HCT116 (cell line): ENCODE results near the gene BAD. TPM values are rescaled to one million over a fixed set of nuclear protein-coding genes. Genes with fewer than 3 reads are reported as not detected.

ENCODE experiments used
- ATAC-seq: fragments of 200-7000 bp; cut with Tn5 transposase; 2 replicates; pipeline ENCODE4 v1.9.1; 2020; ENCODE audit warnings: mild to moderate bottlenecking, moderate library complexity
- BruUV-seq: library from RNA; stranded (reverse); fragments of 400-500 nt; replicated peaks from 2 replicates; lab custom pipeline; 2021; lab: Mats Ljungman, UMichigan
- CTCF ChIA-PET: fragments of 300-600 bp; sonication (Branson Sonifier 250); formaldehyde crosslinking; loops from one replicate; lab custom pipeline; 2021; ENCODE audit warnings: antibody characterized with exemption; lab: Charles Lee
- POLR2A ChIA-PET: fragments of 300-600, 350-600 bp; sonication (Branson Sonifier 250); formaldehyde crosslinking; loops from one replicate; lab custom pipeline; 2021; ENCODE audit warnings: antibody characterized with exemption; lab: Charles Lee
- RAD21 ChIA-PET, 2 experiments: fragments of 300-600 bp; sonication (Branson Sonifier 250); formaldehyde crosslinking; loops; one replicate each; lab custom pipeline; 2023; ENCODE audit warnings: low total read pairs in 2 of 2; ENCODE audit not compliant: uncharacterized antibody in 2 of 2, unreplicated experiment in 2 of 2, low non-redundant PET in 1 of 2; lab: Charles Lee
- DNase-seq: peaks from one replicate; pipeline ENCODE4 v3.0.0-alpha.2; 2010; ENCODE audit warnings: low read depth, low spot score
- H2AFZ ChIP-seq: fragments of 200-600 bp; shearing (Covaris generic), sonication (generic); 2 replicates; pipeline ENCODE4 v1.6.1; 2017; ENCODE audit warnings: low read depth, mixed run types, mixed read lengths, antibody characterized with exemption, low read length; ENCODE audit not compliant: poor library complexity, severe bottlenecking
- H3K27ac ChIP-seq: 2 replicates; pipeline ENCODE4 v1.5.1; 2012; ENCODE audit warnings: low read depth, low read length
- H3K27me3 ChIP-seq: fragments of 200-600 bp; sonication (generic); 2 replicates; pipeline ENCODE4 v1.6.1; 2016; ENCODE audit warnings: mixed run types, low read length, mixed read lengths; ENCODE audit not compliant: insufficient read depth
- H3K36me3 ChIP-seq, 2 experiments: fragments of 200-500 bp in 1 of 2; fragments of 200-600 bp in 1 of 2; sonication (Bioruptor generic) in 1 of 2; sonication (generic) in 1 of 2; 2 replicates each; pipeline versions ENCODE4 v1.5.1 to v1.6.1; 2014 to 2016; ENCODE audit warnings: low read length in 2 of 2, inconsistent platforms in 1 of 2, mixed read lengths in 1 of 2, mixed run types in 1 of 2; ENCODE audit not compliant: insufficient read depth in 2 of 2, control insufficient read depth in 1 of 2
- H3K4me1 ChIP-seq, 2 experiments: fragments of 200-600 bp in 1 of 2; sonication (generic) in 1 of 2; 2 replicates each; pipeline versions ENCODE4 v1.5.1 to v1.6.1; 2012 to 2017; ENCODE audit warnings: low read length in 2 of 2, inconsistent platforms in 1 of 2, mild to moderate bottlenecking in 1 of 2, mixed read lengths in 1 of 2, mixed run types in 1 of 2, moderate library complexity in 1 of 2; ENCODE audit not compliant: insufficient read depth in 2 of 2, control insufficient read depth in 1 of 2
- H3K4me2 ChIP-seq: fragments of 200-600 bp; sonication (generic); 2 replicates; pipeline ENCODE4 v1.6.1; 2017; ENCODE audit warnings: mixed run types, low read length, mixed read lengths
- H3K4me3 ChIP-seq, 2 experiments: fragments of 200-600 bp in 1 of 2; sonication (generic) in 1 of 2; replicated peaks in 1 of 2; 2 replicates each; pipeline ENCODE4 v1.5.1; 2011 to 2016; ENCODE audit warnings: low read length in 2 of 2, control low read depth in 1 of 2, low read depth in 1 of 2, mild to moderate bottlenecking in 1 of 2, mixed read lengths in 1 of 2, mixed run types in 1 of 2
- H3K79me2 ChIP-seq: fragments of 200-600 bp; sonication (generic); 2 replicates; pipeline ENCODE4 v1.6.1; 2017; ENCODE audit warnings: mild to moderate bottlenecking, mixed run types, low read length, moderate library complexity, mixed read lengths; ENCODE audit not compliant: insufficient read depth
- H3K9ac ChIP-seq: fragments of 200-600 bp; sonication (generic); 2 replicates; pipeline ENCODE4 v1.6.1; 2016; ENCODE audit warnings: low read length, mixed read lengths
- H3K9me2 ChIP-seq: fragments of 200-600 bp; sonication (generic), shearing (Covaris generic); 2 replicates; pipeline ENCODE4 v1.6.1; 2017; ENCODE audit warnings: mixed run types, mild to moderate bottlenecking, moderate library complexity; ENCODE audit not compliant: insufficient read depth
- H3K9me3 ChIP-seq, 2 experiments: fragments of 200-500 bp in 1 of 2; fragments of 200-600 bp in 1 of 2; sonication (Bioruptor generic) in 1 of 2; sonication (generic) in 1 of 2; 2 replicates each; pipeline ENCODE4 v1.6.1; 2014 to 2017; ENCODE audit warnings: low read length in 2 of 2, mixed read lengths in 2 of 2, inconsistent platforms in 1 of 2, low read depth in 1 of 2, mild to moderate bottlenecking in 1 of 2, mixed run types in 1 of 2, moderate library complexity in 1 of 2; ENCODE audit not compliant: control insufficient read depth in 1 of 2, insufficient read depth in 1 of 2
- H4K20me1 ChIP-seq: fragments of 200-600 bp; sonication (generic), shearing (Covaris generic); 2 replicates; pipeline ENCODE4 v1.6.1; 2017; ENCODE audit warnings: mixed run types, mild to moderate bottlenecking, moderate library complexity; ENCODE audit not compliant: insufficient read depth
- ATF3 ChIP-seq: IDR thresholded peaks from 2 replicates; pipeline ENCODE4 v1.6.1; 2012
- CBX3 ChIP-seq: IDR thresholded peaks from 2 replicates; pipeline ENCODE4 v1.6.1; 2012; ENCODE audit warnings: low read depth
- EZH2 ChIP-seq: fragments of 200-600 bp; sonication (generic); IDR thresholded peaks from 2 replicates; pipeline ENCODE4 v1.6.1; 2017; ENCODE audit warnings: antibody characterized with exemption, mixed run types
- EZH2phosphoT487 ChIP-seq: fragments of 200-600 bp; IDR thresholded peaks from 2 replicates; pipeline ENCODE4 v1.6.1; 2018; ENCODE audit warnings: antibody characterized with exemption, borderline replicate concordance
- JUND ChIP-seq: IDR thresholded peaks from 2 replicates; pipeline ENCODE4 v1.6.1; 2012
- MAX ChIP-seq: IDR thresholded peaks from 2 replicates; pipeline ENCODE4 v1.6.1; 2012
- POLR2A ChIP-seq: IDR thresholded peaks from 2 replicates; pipeline ENCODE4 v1.7.0; 2011; ENCODE audit warnings: borderline replicate concordance; ENCODE audit not compliant: insufficient read depth, insufficient read length; ENCODE audit errors: extremely low read depth
- POLR2AphosphoS5 ChIP-seq: IDR thresholded peaks from 2 replicates; pipeline ENCODE4 v1.6.1; 2011; ENCODE audit warnings: mild to moderate bottlenecking, low read depth, low read length, moderate library complexity
- RAD21 ChIP-seq: IDR thresholded peaks from 2 replicates; pipeline ENCODE4 v1.6.1; 2012; ENCODE audit warnings: low read depth, mild to moderate bottlenecking
- SIN3A ChIP-seq: IDR thresholded peaks from 2 replicates; pipeline ENCODE4 v1.6.1; 2012; ENCODE audit warnings: low read depth
- SRF ChIP-seq: IDR thresholded peaks from 2 replicates; pipeline ENCODE4 v1.6.1; 2012; ENCODE audit warnings: low read depth
- ZFX ChIP-seq: fragments of 450-650 bp; IDR thresholded peaks from 2 replicates; pipeline ENCODE4 v1.6.1; 2017
- intact Hi-C: fragments of 100-400 bp; cut with micrococcal nuclease; formaldehyde crosslinking; loops from 2 replicates; pipeline ENCODE4 v1.10.0; 2022
- total RNA-seq: library from RNA; stranded (reverse); gene quantifications from one replicate; pipeline ENCODE4 v1.2.1, GENCODE V29; 2021; ENCODE audit not compliant: unreplicated experiment

The BAD gene
- total RNA-seq, 1 experiment from 2014 or later: 51.9 TPM

GRCh38 chr11:64245401-64245796 is 39.1 kb downstream of the BAD start:
- Histone ChIP-seq H3K79me2 (peaks cover 48% of the 10 kb centered on the region), H3K9me3 (no peaks in the 10 kb centered on the region), H3K36me3 (peaks cover 0 to 12% of the 10 kb centered on the region in 2 experiments; a peak in 1 of 4 replicates), H3K9ac (peak overlapping the region; percentile 100), H4K20me1 (no peaks in the 10 kb centered on the region), H3K4me1 (peaks cover 33 to 71% of the 10 kb centered on the region in 2 experiments), H3K4me2 (peak overlapping the region; percentile 84), H2AFZ (no peak overlapping the region), H3K27ac (peak overlapping the region; percentile 94), H3K9me2 (no peaks in the 10 kb centered on the region), H3K4me3 (peak overlapping the region; percentile 99 to 100), H3K27me3 (no peaks in the 10 kb centered on the region)
- no peak for ATAC-seq
- CTCF ChIA-PET: interaction anchor here (0.6 to 3.1 kb wide), 4 partner anchors 24 to 110 kb away, joined by 3 to 15 read pairs (median 8); no protein-coding TSS in a partner anchor
- POLR2A ChIA-PET: interaction anchor here (0.7 to 4.6 kb wide), 8 partner anchors 19 to 1355 kb away, joined by 3 to 29 read pairs (median 5); partner anchors contain the start of genes NUDT22, STIP1 and TRPT1
- DNase-seq: no peak
- RAD21 ChIA-PET: interaction anchor here in 1 of 2 experiments (1.1 kb wide), 1 partner anchor 41 kb away, joined by 4 read pairs; no protein-coding TSS in a partner anchor
- intact Hi-C loops: no loop called here
- BruUV-seq: no TSS peak
- TF ChIP-seq CBX3: no peak
- no peak for TF ChIP-seq RAD21
- no peak for TF ChIP-seq EZH2phosphoT487
- no peak for TF ChIP-seq ZFX
- no peak for TF ChIP-seq EZH2
- TF ChIP-seq MAX: no peak
- TF ChIP-seq SIN3A: no peak
- no peak for TF ChIP-seq POLR2A
- TF ChIP-seq SRF: no peak

GRCh38 chr11:64244966-64245365 is 39.5 kb downstream of the BAD start:
- peak overlapping the region; percentile 84 for H3K4me2 ChIP-seq
- peak overlapping the region; percentile 100 for H3K9ac ChIP-seq
- DNase-seq (no peak), ATAC-seq (no peak)
- H3K27ac ChIP-seq: peak overlapping the region; percentile 94
- H3K36me3 ChIP-seq: peaks cover 0 to 12% of the 10 kb centered on the region in 2 experiments; a peak in 1 of 4 replicates
- no peaks in the 10 kb centered on the region for H3K9me3 ChIP-seq
- H3K4me3 ChIP-seq: peak overlapping the region; percentile 99 to 100
- ChIA-PET RAD21 (no interaction called here), CTCF (interaction anchor here (0.6 to 3.1 kb wide), 4 partner anchors 24 to 111 kb away, joined by 3 to 15 read pairs (median 8); no protein-coding TSS in a partner anchor), POLR2A (interaction anchor here (0.6 to 4.6 kb wide), 8 partner anchors 19 to 1355 kb away, joined by 3 to 29 read pairs (median 4); partner anchors contain the start of genes NUDT22, STIP1 and TRPT1)
- H3K4me1 ChIP-seq: peaks cover 35 to 71% of the 10 kb centered on the region in 2 experiments
- BruUV-seq: no TSS peak
- no peaks in the 10 kb centered on the region for H4K20me1 ChIP-seq
- H3K79me2 ChIP-seq: peaks cover 48% of the 10 kb centered on the region
- no peaks in the 10 kb centered on the region for H3K27me3 ChIP-seq
- no peaks in the 10 kb centered on the region for H3K9me2 ChIP-seq
- TF ChIP-seq POLR2AphosphoS5 (peak; percentile 39; the same call in 1 of the 2 replicates), JUND (no peak), ATF3 (no peak)
- TF ChIP-seq, all 23 proteins: peak for 1
- intact Hi-C loops: no loop called here
- no peak overlapping the region for H2AFZ ChIP-seq
